AG10803 (cell line): Measurements from ENCODE around the gene UBE2J2.

ENCODE experiments used
- DNase-seq: peaks from one replicate; pipeline ENCODE4 v3.0.0; 2010; ENCODE audit warnings: low read depth
- H3K4me3 ChIP-seq: 2 replicates; pipeline ENCODE4 v1.5.1; 2011; ENCODE audit warnings: mild to moderate bottlenecking, low read length, control low read depth
- TF ChIP-seq, protein P1 (sequence below): conservative IDR thresholded peaks from 2 replicates; pipeline ENCODE4 v1.5.1; 2011; ENCODE audit warnings: mild to moderate bottlenecking, low read length, control low read depth, inconsistent platforms

The UBE2J2 gene

DNA sequence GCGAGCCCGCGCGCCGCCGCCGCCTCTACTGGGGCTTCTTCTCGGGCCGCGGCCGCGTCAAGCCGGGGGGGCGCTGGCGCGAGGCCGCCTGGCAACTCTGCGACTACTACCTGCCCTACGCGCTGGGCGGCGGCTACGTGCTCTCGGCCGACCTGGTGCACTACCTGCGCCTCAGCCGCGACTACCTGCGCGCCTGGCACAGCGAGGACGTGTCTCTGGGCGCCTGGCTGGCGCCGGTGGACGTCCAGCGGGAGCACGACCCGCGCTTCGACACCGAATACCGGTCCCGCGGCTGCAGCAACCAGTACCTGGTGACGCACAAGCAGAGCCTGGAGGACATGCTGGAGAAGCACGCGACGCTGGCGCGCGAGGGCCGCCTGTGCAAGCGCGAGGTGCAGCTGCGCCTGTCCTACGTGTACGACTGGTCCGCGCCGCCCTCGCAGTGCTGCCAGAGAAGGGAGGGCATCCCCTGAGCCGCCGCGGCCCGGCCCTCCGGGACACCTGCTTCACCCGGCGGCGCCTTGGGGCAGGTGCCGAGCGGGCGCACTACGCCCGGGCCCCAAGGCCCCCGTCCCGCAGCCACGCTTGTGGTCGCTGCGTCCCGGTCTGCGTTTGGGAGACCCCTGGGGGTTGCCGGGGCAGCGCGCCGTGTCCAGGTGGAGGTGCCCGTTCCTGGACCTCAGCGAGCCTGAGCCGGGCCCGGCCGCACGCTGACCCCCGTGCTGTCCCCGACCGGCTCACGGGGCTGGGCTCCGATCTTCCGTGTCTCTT is 40.7 kb downstream of the UBE2J2 start:
- H3K4me3 ChIP-seq: peak overlapping the region; percentile 7; the same call in 1 of the 2 replicates
- TF ChIP-seq, protein P1, sequence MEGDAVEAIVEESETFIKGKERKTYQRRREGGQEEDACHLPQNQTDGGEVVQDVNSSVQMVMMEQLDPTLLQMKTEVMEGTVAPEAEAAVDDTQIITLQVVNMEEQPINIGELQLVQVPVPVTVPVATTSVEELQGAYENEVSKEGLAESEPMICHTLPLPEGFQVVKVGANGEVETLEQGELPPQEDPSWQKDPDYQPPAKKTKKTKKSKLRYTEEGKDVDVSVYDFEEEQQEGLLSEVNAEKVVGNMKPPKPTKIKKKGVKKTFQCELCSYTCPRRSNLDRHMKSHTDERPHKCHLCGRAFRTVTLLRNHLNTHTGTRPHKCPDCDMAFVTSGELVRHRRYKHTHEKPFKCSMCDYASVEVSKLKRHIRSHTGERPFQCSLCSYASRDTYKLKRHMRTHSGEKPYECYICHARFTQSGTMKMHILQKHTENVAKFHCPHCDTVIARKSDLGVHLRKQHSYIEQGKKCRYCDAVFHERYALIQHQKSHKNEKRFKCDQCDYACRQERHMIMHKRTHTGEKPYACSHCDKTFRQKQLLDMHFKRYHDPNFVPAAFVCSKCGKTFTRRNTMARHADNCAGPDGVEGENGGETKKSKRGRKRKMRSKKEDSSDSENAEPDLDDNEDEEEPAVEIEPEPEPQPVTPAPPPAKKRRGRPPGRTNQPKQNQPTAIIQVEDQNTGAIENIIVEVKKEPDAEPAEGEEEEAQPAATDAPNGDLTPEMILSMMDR: no peak
- no peak for DNase-seq

DNA sequence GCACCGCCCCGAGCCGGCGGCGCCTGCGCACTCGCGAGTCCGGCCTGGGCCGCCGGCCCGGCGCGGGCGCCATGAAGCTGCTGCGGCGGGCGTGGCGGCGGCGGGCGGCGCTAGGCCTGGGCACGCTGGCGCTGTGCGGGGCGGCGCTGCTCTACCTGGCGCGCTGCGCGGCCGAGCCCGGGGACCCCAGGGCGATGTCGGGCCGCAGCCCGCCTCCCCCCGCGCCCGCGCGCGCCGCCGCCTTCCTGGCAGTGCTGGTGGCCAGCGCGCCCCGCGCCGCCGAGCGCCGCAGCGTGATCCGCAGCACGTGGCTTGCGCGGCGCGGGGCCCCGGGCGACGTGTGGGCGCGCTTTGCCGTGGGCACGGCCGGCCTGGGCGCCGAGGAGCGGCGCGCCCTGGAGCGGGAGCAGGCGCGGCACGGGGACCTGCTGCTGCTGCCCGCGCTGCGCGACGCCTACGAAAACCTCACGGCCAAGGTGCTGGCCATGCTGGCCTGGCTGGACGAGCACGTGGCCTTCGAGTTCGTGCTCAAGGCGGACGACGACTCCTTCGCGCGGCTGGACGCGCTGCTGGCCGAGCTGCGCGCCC is 41.4 kb downstream of the UBE2J2 start, which contains the start of gene B3GALT6:
B3GALT6 (plus strand) TSS at position 30 of the 588 bp plus-strand sequence; CDS start at position 72, 42 bp downstream.
- DNase-seq: no peak
- H3K4me3 ChIP-seq: peak within 1 kb of the TSS; percentile 67
- TF ChIP-seq, protein P1: no peak

DNA sequence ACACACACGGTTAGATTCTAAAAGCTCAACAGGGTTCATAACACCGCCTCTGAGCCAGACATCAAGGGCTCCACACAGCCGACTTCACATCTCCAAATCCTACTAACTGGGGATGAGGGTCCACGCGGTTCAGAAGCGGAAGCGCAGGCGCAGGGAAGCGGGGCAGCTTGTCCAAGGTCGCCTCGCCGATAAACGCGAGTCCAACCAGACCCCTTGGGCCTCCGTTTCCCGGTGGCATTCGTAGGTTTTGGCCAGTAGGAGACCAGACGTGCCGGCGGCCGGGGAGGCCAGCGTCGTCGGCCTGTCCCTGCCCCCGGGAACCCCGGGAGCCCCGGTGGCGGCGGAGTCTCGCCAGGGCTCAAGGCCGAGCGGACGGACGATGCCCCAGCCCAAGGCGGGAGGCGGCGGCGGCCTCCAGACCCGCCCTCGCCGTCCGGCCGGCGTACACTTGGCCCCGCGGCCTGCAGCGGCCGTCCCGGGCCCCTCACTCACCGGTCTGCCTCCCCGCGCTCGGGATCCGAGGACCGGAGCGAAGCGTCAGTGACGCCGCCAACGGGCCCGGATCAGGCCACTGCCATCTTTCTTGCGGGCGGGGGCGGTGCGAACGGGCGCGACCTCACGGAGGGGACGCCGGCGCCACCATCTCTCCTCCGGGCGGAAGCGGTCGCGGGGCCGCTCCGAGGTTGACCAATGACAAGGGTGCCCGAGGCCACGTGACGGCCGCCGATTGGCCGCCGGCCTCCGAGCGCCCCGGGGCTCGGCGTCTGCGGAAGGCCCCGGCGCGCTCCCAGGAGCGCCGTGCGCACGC is 42.0 kb downstream of the UBE2J2 start, which contains the start of gene SDF4:
SDF4 (minus strand) TSS at position 602 of the 808 bp plus-strand sequence. CDS start 3,229 bp downstream, outside the sequence.
- DNase-seq: peak; percentile 96
- peak within 1 kb of the TSS; percentile 67 for H3K4me3 ChIP-seq
- TF ChIP-seq, protein P1: no peak

DNA sequence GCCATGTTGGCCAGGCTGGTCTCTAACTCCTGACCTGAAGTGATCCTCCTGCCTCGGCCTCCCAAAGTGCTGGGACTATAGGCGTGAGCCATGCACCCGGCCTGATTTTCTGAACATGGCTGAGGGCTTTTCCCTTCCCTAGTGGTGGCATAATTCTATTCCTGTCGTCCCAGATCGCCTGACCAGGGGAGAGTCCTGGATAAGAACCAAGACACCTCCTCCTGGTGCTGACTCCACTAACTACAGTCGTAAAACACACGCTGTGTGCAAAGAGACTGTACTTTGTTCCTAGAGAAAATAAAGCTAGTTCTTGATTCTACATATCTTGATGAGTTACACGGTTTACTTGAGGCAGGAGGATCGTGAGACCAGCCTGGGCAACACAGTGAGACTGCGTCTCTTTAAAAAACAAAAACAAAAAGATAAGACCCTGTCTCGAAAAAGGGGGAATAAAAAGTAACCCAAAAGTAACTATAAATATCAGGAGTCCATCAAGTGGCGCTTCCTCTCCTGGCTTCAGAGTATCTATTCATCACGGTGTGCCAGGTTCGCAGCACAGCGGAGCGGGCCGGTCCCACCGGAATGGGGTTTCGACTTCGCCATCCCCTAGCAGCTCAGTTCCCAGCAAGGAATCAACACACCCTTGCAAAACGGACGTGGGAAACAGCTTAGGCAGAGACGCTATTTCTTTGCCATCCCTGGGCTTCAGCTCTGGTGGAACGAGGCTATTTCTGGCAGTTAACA is 42.8 kb downstream of the UBE2J2 start:
- H3K4me3 ChIP-seq: peak overlapping the region; percentile 67
- TF ChIP-seq, protein P1: peak; percentile 48
- DNase-seq: peak; percentile 73

DNA sequence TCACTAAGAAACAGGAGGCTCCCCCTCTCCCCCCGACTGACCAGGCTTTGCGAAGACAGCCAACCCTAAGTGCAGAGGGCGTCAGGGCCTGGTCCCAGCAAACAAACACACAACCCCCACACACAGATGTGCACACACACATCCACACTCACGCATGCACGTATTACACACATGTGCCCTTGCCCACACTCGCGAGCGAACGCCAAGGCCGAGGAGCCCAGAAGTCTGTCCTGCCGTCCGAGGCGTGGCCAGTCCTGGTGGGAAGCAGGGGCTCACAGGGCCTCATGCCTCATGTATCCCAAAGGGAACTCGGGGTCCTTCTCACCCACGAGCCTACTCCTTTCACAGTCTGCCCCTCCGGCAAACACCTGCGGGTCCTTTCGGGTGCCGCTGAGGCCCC is 43.9 kb downstream of the UBE2J2 start:
- no peak overlapping the region for H3K4me3 ChIP-seq

More for the DNA sequence above, 43.9 kb downstream of the UBE2J2 start:
- TF ChIP-seq, protein P1: no peak
- no peak for DNase-seq
